T follicular helper cell (primary cell): ENCODE results near the gene GLRX3.
A peak's percentile ranks its signal among the peaks of the same experiment; 100 is the strongest.
"Not testable (repeated sequence)": the region's sequence is repeated elsewhere in the genome, so short reads cannot be mapped to it uniquely, and the experiment has no call there.

Source experiments
- DNase-seq: peaks from one replicate; pipeline ENCODE4 v3.0.0-alpha.2; 2020; ENCODE audit warnings: low read depth

GLRX3 gene

DNA sequence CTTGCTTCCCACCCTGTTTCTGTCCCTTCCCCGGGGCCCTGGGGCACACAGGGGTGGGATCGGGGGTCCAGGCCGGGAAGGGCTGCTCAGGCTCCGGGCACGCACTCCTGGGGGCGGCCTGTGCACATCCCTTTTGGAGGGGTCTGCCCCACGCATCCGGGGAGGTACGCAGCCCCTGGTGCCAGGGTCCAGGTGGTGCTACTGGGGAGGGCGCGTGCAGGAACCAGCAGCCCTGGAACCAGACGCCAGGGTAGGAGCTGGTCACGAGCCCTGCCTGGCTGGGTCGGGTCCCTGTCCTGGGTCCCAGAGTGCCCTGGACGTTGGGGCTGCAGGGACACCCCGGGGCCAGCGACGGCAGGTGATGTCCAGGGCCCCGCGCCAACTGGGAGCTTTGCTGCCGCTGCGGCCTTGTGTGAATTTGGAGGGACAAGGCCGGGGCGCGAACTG lies 53.4 kb downstream of the GLRX3 start:
- no peak for DNase-seq

DNA sequence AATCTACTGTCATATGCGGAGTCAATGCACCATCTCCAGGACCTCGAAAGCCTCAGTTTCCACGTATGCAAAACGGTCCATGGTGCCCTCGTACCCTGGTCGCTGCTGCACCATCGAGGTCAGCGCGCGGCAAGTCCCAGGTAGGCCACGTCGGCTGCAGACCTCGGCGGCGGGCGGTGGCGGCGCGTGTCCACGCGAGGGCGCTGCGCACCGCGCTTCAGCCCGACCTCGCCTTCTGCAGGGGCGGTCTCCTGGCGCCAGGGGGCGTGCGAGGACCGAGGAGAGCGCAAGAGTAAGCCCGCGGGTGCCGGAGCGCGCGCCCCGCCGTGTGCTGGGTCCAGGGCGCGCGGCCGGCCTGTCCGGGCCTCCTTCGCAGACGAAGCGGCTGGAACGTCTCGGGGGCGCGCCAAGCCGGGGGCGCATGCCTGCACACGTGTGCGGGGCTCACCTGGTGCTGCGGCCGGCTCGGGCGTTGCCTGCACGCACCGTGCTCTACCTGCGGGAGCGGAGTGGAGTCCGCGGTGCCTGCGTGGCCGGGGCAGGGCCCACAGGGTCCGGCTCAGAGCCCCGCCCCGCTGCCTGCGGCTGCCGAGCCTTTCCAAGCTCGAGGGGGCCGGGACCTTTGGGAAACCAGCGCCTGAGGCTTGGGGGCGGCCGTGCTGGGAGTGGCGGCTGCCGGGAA lies 54.0 kb downstream of the GLRX3 start:
- peak; percentile 81 for DNase-seq

DNA sequence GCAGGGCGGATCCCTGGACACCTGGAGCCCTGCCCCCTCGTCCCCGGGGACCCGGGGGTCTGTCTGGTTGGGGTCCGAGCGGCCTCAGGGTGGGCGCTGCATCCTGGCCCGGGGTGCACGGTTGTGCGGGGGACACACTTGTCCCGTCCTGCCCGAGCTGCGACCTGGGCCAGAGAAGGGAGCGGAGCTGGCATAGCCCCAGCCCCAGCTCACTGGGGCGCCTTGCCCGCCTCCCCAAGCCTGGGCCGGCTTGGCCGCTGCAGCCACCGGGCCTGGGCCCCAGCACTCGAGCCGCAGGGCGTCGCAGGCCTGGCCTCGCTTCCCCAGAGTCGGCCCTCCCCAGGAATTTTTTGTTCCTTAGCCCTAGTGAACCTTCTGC lies 54.5 kb downstream of the GLRX3 start:
- DNase-seq, result no peak

DNA sequence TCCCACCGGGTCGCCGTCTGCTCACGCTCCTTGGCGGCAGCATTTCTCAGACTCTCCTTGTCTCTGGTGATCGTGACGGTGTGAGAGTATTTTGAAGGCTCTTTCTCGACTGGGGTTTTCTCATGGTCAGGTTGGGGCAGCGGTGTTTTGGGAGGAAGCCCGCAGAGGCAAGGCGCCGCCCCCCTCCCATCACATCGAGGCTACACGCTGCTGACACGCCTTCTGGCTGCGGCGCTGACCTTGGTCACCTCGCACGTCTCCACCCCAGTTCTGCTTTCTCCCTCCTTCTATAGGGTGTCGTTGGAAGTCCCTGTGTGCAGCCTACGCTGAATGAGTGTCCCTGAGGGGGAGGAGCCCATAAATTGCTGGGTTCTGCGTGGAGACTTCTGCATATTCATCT lies 55.2 kb downstream of the GLRX3 start:
- no peak for DNase-seq

DNA sequence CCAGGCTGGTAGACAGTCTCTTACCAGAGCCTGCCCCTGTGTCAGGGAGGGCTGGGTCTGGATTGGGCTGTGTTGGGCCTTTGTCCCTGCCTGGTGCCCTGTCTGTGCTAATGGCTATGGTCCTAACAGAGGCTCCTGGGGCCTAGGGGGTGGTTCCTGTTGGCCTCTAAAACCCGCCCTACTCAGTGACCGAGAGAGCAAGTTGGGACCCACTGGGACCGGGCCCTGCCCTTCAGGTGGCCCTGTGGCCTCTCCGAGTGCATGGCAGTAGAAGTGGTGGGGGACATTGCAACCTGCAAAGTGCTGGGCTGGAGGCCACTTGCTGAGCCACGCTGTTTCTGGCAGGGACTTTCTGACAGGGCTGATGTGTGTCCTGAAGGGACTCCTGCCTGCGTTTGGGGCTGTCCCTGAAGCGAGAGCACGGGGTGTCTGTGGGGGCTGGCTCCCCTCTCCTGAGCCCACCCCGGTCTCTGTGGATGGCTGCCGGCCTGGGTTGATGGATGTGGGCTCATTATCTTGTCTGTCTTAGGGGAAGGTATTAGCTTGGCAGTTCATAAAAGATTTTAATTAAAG lies 56.2 kb downstream of the GLRX3 start:
- no peak for DNase-seq

DNA sequence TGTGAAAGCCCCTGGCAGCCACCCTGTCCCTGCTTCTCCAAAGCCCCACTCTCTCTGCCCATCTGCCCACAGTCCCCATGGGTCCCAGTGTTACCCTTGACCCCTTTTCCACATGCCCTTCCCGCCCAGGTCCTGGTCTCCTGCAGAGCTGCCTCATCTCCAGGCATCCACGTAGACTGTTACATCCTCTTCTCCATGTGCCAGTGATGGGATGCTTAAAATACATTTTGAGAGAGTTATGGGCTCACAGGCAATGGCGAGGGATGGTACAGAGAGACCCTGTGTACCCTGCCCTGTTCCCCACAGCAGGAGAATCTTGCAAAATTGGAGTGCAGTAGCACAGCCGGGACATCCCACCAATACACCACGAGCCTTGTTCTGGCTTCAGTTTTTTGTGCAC lies 56.8 kb downstream of the GLRX3 start:
- DNase-seq, result no peak

DNA sequence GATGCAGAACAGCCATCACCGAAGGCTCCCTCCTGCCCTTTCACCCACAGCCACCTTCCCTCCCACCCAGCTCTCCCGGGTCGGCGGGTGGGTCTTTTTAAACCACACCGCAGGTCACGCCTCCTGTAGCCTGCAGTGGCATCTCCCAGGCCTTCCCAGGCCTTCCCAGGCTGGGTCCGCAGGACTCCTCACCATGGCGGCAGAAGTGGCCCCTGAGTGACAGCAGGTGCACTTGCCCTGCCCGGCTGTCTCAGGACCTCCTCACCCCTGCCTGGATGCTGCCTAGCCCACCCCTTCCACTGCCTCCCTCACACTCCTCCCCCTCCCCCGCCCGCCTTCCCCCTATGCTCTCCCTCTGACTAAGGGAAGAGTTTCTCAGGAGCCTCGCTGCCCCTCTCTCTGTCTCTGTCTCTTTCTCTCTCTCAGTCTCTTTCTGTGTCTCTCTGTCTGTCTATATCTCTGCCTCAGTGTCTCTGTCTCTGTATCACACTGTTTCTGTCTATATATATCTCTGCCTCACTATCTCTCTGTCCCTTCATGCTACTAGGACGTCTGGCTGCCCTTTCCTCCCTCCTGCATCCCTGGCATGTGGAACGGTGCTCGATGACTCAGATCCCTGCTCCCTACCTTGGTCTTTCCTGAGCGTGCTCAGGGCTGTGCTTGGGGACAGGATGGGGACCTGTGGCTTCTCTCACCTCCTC lies 57.5 kb downstream of the GLRX3 start:
- no peak for DNase-seq

DNA sequence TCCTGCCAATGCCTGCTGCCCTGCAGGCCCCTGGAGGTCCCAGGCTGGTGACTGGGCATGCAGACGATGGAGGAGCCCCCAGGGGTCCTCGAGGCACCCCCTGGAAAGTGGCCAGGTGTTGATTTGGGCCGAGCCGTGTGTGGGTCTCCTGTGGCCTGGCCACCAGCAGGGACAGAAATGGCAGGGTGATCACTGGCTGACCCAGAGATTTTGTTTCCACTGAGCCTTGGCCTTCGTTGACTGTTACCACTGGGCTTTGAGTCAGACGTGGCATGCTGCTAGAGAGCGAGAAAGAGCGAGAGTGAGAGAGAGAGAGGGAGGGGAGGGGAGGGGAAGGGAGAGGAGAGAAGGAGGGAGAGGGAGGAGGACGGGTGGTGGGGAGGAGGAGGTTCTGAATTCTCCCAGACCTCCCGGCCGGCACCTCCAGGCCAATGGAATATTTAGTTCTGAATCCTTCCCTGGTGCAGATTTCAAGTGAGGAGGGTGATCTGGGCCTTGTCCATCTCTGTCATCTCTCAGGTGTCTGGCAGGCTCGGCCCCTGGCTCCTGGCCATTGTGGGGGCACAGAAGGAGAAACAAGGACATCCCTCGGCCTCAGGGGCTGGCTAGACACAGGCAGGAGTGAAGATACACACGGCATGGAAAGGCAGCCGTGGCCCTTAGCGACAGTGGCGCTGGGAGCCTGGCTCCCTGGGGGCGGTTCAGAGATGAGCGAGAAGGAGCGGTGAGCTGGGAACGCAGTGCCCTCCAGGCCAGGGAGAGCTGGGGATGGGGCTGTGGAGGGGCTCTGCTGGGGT lies 58.2 kb downstream of the GLRX3 start:
- DNase-seq, result no peak

DNA sequence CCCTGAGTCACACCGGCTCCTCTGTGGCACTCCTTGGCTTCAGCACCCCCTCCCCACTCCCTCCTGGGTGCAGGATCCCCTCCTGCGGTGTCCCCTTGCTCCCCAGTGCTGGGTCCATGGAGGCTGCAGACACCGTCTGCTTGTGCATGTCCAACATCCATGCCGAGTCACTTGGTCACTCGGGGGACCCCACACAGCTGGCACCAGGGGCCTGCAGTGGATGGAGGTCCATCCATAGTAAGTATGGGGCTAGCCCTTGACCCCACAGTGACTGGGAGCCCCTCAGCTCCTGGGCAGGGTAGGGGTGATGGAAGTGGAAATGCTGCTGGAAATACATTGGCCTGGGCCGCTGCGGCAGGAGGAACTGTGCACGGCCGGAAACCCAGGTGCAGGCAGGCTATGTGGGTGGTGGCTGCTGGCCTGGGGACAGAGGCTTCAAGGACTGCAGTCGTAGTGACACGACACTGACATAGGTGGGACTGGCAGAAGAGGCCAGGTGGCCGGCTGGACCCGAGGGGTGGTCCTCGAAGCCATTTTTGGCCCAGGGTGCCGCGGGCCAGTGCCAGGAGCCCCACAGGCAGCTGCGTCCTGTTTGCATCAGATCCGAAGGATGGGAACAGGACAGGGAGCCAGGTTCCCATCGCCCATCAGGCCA lies 58.9 kb downstream of the GLRX3 start:
- no peak for DNase-seq

DNA sequence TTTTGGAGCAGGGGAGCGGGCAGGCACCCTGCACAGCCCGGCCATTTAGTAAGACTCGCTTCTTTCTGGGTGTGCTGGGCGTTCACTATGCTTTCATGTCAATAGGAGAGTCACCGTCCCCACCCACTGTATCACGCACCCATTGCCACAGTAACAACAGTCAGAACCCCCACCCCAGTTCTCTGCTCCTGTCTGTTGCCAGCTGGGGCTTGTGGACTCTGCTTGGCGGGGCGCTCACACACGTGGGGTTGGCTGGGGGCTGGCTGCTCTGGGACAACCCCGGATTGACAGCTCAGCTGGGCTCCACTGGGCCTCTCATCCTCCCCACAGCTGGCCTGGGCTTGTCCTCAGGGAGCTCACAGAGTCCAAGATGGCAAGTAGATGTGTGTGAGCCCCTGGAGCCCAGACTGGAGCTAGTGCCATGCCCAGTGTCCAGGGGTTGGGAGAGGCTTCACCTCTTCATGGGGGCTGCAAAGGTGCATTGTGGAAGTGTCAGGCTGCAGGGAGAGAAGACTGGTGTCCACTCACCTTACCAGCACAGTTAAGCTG lies 59.6 kb downstream of the GLRX3 start:
- DNase-seq, result no peak

DNA sequence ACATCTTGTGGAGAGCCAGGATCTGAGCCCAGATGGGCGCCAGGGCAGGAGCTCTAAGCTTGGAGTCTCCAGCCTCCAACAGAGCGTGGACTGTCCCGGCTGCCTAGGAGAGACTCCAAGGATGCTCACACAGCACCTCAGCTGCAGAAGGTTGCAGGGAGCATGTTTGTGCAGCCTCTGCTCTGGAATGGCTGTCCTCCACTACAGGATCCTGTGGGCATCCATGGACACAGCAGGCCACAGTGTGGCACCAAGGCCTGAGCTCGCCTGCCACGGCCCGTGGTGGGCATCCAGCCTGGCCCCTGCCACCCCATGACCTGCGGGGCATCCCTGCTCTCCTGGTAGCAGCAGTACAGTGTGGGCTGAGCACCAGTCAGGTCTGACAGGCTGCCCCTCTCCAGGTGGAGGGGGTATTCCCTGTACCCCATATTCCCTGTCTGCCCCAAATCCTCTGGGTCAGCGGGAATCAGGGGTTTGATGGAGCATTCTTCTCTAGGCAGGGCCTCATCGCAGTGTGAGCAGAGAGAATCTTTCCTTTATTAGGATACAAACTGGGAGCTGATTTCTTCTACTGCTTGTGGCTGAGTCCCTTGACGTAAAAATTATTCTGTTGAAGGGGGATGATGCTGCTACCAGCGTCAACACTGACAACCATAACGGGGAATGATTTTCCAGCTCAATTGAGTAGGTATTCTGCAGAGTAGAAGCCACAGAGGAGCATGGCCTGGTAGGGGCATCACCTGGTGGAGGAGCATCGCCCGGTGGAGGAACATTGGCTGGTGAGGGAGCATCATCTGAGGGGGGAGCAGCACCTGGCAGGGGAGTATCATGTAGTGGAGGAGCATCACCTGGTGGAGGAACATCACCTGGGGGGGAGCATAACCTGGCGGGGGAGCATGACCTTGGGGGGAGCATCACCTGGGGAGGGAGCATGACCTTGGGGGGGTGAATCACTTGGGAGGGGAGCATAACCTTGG lies 60.6 kb downstream of the GLRX3 start:
- DNase-seq, result no peak

DNA sequence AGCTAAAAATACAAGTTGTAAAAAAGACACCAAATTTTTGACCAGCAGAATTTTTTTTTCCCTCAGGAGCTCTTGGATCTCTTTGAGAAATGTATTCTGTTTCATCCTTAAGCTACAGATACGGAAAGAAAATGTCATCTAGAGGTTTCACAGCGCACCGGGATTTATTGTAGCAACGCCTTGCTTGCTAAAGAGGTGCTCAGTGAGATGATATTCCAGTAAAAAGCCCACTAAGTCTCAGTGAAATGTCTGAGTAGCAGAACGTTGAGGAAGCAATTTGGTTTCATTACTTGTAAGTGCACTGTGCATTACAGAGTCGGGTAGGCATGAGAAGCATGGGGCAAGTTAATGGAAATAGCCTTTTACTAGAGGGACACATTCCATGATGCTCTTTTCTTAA lies 62.5 kb downstream of the GLRX3 start:
- DNase-seq, result no peak

DNA sequence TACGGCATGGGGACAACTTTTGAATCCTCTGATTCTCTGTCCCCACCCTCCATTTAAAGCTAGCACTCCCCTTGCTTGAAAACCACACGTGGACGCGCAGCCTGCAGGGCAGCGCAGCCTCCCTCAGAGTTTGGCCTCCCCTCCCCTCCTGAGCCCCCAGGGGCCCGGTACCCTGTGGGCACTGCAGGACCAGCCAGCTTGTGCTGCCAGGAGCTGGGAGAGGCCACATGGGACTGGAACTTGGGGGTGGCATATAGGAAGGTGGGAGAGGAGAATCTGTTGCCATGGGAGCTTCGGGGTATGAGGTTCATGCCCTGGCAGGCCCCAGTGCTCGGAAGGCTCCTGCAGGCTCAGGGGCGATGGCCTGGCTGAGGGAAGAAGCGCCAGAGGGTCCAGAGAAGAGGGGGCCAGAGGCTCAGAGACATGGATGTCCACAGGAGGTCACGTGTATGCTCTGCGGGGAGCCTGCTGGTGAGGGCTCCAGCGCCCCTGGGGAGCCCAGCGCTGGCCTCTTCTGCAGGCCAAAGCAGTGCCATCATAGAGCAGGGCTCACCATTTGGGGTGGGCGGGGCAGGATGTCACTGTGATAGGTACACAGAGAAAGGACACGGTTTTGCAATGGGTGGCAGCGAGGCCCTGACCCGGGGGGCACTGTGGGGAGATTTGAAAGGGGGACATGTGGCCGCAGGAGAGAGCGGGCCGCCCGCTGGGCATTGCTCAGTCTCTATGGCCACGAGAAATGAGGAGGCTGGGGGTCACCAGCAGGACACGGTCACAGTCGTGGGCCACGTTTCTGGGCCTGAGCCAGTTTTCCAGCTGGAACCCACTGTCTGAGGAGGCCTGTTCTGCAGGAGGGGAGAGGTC lies 64.2 kb downstream of the GLRX3 start:
- DNase-seq, result no peak

DNA sequence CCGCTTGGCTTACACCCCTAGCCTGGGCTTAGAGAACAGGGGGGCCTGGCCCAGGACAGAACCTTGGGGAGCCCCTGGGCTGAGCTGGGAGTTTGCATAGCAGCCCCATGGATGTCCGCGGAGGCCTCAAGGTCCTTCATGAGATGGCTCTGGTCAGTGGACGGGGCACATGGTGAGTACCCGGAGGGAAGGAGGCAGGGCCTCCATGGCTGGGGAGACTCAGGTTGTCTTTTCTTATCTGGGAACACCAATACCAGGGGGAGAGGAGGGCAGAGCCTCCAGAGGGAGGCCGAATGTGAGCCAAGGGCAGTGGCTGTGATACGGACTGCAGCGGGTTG lies 64.8 kb downstream of the GLRX3 start:
- no peak for DNase-seq

DNA sequence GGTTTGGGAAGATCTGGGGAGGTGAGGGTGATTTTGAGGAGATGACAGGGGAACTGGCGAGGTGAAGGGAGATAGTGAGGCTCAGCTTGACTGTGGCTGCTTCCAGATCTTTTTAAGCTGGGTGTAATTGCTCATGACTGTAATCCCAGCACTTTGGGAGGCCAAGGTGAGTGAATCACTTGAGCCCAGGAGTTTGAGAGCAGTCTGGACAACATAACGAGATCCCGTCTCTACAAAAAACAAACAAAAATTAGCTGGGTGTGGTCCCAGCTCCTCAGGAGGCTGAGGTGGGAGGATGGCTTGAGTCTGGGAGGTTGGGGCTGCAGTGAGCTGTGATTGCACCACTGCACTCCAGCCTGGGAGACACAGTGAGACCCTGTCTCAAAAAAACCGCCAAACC lies 66.0 kb downstream of the GLRX3 start:
- DNase-seq, result not testable (repeated sequence)

DNA sequence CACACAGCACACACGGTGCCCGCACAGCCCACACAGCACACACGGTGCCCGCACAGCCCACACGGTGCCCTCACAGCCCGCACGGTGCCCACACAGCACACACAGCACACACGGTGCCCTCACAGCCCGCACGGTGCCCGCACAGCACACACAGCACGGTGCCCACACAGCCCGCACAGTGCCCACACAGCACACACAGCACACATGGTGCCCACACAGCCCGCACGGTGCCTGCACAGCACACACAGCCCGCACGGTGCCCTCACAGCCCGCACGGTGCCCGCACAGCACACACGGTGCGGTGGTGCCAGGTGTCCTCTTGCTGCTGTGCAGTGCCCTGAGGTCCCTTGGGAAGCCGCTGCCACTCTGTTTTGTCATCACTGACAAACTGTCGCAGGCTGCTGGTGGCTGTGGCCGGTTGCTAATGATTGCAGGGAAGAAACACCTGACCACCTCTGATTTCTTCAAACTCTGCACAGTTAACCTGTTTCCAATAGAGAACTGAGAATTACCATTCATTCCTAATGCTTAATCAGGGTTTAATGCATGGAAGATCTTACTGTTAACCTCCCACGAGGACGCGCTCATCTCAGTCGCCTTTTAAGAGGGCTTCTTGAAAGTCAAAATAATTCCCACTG lies 66.9 kb downstream of the GLRX3 start:
- DNase-seq, result no peak

DNA sequence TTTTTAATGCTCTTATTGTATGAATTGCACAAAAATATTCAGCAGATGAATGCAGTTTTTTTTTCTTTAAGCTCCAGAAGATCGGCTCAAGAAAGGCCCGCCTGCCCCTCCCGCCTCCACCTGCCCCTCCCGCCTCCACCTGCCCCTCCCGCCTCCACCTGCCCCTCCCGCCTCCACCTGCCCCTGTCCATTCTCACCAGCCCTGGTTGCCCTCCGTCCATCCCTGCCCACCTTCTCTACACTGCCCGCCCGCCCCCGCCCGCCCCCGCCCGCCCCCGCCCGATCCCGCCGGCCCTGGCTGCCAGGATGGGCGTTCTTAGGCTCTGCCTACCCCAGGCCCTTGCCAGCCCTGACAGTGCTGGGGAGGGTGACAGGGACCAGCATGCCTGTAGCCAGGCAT lies 67.4 kb downstream of the GLRX3 start:
- DNase-seq, result no peak

DNA sequence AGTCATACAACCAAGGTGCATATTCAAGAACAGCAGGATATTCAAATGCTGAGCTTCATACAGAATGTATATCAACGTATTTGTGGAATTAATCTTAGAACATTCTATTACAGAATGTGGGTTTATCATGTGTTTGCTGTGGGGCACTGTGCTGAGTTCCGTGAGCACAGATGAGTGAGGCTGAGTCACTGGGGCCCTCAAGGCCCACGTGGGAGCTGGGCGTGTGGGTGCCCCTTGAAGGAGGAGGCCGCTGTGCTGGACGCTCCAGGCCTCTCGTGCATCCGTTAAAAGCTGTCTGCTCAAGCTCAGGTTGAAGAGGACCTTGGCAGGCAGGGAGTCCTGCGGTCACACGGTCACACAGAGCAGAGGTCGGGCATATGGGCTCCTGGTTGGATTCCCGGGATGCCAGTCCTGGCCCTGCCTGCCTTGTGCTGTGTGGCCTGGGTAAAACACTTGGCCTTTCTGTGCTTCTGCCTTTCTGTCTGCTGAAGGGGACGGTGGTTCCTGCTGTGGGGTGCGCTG lies 70.1 kb downstream of the GLRX3 start:
- DNase-seq, result no peak

DNA sequence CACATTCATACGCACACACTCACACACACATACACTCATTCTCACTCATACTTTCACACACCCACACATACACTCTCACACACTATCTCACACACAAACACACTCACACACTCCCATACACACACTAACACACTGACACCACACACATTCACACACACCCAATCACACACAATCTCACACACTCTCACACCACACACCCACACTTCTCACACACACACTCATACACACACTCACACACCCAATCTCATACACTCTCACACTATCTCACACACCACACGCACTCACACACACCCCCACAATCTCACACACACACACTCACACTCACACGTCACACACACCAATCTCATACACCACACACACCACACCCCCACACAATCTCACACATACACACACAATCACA lies 71.0 kb downstream of the GLRX3 start:
- no peak for DNase-seq
